Neural progenitor cell (in vitro differentiated cells): ENCODE data around the gene GRIN3B. TPM values are rescaled to one million over a fixed set of nuclear protein-coding genes. Genes with fewer than 3 reads are reported as not detected.

Experiments used
- DNase-seq: peaks from one replicate; pipeline ENCODE4 v3.0.0-alpha.2; 2016; ENCODE audit warnings: low spot score
- H2AFZ ChIP-seq: fragments of 200-600 bp; sonication (generic); replicated peaks from 2 replicates; pipeline ENCODE4 v1.6.1; 2016; ENCODE audit warnings: antibody characterized with exemption
- H3F3A ChIP-seq: fragments of 200-600 bp; sonication (generic); 2 replicates; pipeline ENCODE4 v1.6.1; 2016; ENCODE audit warnings: antibody characterized with exemption, low read depth
- H3K27ac ChIP-seq: fragments of 200-600 bp; sonication (generic); 2 replicates; pipeline ENCODE4 v1.5.1; 2016; ENCODE audit warnings: mild to moderate bottlenecking
- H3K27me3 ChIP-seq: fragments of 200-600 bp; sonication (generic); 2 replicates; pipeline ENCODE4 v1.6.1; 2016; ENCODE audit warnings: mild to moderate bottlenecking, moderate library complexity
- H3K36me3 ChIP-seq: fragments of 200-600 bp; sonication (generic); 2 replicates; pipeline ENCODE4 v1.5.1; 2016
- H3K4me1 ChIP-seq: fragments of 200-600 bp; sonication (generic); 2 replicates; pipeline ENCODE4 v1.6.1; 2016; ENCODE audit warnings: mixed run types
- H3K4me2 ChIP-seq: fragments of 200-600 bp; sonication (generic); 2 replicates; pipeline ENCODE4 v1.6.1; 2016
- H3K4me3 ChIP-seq: fragments of 200-600 bp; sonication (generic); 2 replicates; pipeline ENCODE4 v1.5.1; 2016
- H3K79me2 ChIP-seq: fragments of 200-600 bp; sonication (generic); 2 replicates; pipeline ENCODE4 v1.6.1; 2016; ENCODE audit warnings: low read depth
- H3K9ac ChIP-seq: fragments of 200-600 bp; sonication (generic); 2 replicates; pipeline ENCODE4 v1.6.1; 2016
- H3K9me3 ChIP-seq: fragments of 200-600 bp; sonication (generic); 2 replicates; pipeline ENCODE4 v1.5.1; 2016; ENCODE audit warnings: low read depth
- H4K20me1 ChIP-seq: fragments of 200-600 bp; sonication (generic); 2 replicates; pipeline ENCODE4 v1.6.1; 2016; ENCODE audit warnings: low read depth
- H3K27ac Mint-ChIP-seq: 3 replicates; pipeline ENCODE4 v1.8.0; 2021; ENCODE audit warnings: mixed read lengths
- H3K27me3 Mint-ChIP-seq: 2 replicates; pipeline ENCODE4 v1.8.0; 2022; ENCODE audit warnings: low read depth, mild to moderate bottlenecking, inconsistent platforms, moderate library complexity, mixed read lengths; ENCODE audit not compliant: insufficient read depth
- H3K36me3 Mint-ChIP-seq: 3 replicates; pipeline ENCODE4 v1.8.0; 2021; ENCODE audit warnings: mixed read lengths
- H3K4me1 Mint-ChIP-seq: 3 replicates; pipeline ENCODE4 v1.8.0; 2021; ENCODE audit warnings: mixed read lengths
- H3K4me3 Mint-ChIP-seq: 3 replicates; pipeline ENCODE4 v1.8.0; 2021; ENCODE audit warnings: mild to moderate bottlenecking, moderate library complexity, mixed read lengths
- H3K9me3 Mint-ChIP-seq: 3 replicates; pipeline ENCODE4 v1.8.0; 2020; ENCODE audit warnings: mixed read lengths
- CTCF ChIP-seq: fragments of 200-600 bp; sonication (generic); IDR thresholded peaks from 2 replicates; pipeline ENCODE4 v1.5.1; 2017; ENCODE audit warnings: antibody characterized with exemption, mild to moderate bottlenecking
- EZH2 ChIP-seq: fragments of 200-600 bp; sonication (generic); IDR thresholded peaks from 2 replicates; pipeline ENCODE4 v1.6.1; 2017; ENCODE audit warnings: antibody characterized with exemption, mild to moderate bottlenecking, moderate library complexity
- EZH2phosphoT487 ChIP-seq: fragments of 200-600 bp; sonication (generic); IDR thresholded peaks from 2 replicates; pipeline ENCODE4 v1.6.1; 2017; ENCODE audit warnings: antibody characterized with exemption
- total RNA-seq: library from RNA; depleted of rRNA; stranded (reverse); fragments of >200 nt; gene quantifications from 2 replicates; pipeline ENCODE4 v1.2.3, GENCODE V29; 2015; ENCODE audit warnings: low replicate concordance

The GRIN3B gene
- total RNA-seq, 1 donor from 2014 or later, result 5.9 TPM

- Histone ChIP-seq H3K9ac (no peak overlapping the region), H3K4me2 (no peak overlapping the region), H3K4me1 (peaks cover 9% of the 10 kb centered on the region), H3K27me3 (no peaks in the 10 kb centered on the region), H3K36me3 (no peaks in the 10 kb centered on the region), H3F3A (no peaks in the 10 kb centered on the region), H3K27ac (no peak overlapping the region), H3K79me2 (peaks cover 28% of the 10 kb centered on the region), H2AFZ (no peak overlapping the region), H4K20me1 (peaks cover 30% of the 10 kb centered on the region), H3K4me3 (no peak overlapping the region), H3K9me3 (no peaks in the 10 kb centered on the region)
- DNase-seq, result no peak
- H3K4me3 Mint-ChIP-seq, result no peak overlapping the region
- H3K4me1 Mint-ChIP-seq, result peaks cover 14% of the 10 kb centered on the region
- no peaks in the 10 kb centered on the region for H3K9me3 Mint-ChIP-seq
- TF ChIP-seq CTCF, result no peak
- H3K27me3 Mint-ChIP-seq, result no peaks in the 10 kb centered on the region
- no peak overlapping the region for H3K27ac Mint-ChIP-seq
- H3K36me3 Mint-ChIP-seq, result no peaks in the 10 kb centered on the region
These were observed 11.7 kb downstream of the GRIN3B start for GRCh38 chr19:1011831-1012333.

- no peak for DNase-seq
- Histone ChIP-seq H3K79me2 (peaks cover 32% of the 10 kb centered on the region), H3K36me3 (no peaks in the 10 kb centered on the region), H3F3A (no peaks in the 10 kb centered on the region), H3K4me3 (no peak overlapping the region), H3K27me3 (no peaks in the 10 kb centered on the region), H3K27ac (no peak overlapping the region), H3K4me2 (no peak overlapping the region), H3K9ac (no peak overlapping the region), H3K9me3 (no peaks in the 10 kb centered on the region), H2AFZ (no peak overlapping the region), H3K4me1 (peaks cover 9% of the 10 kb centered on the region), H4K20me1 (peaks cover 35% of the 10 kb centered on the region)
- TF ChIP-seq CTCF (no peak), EZH2 (no peak), EZH2phosphoT487 (no peak)
- Mint-ChIP-seq H3K27ac (no peak overlapping the region), H3K9me3 (no peaks in the 10 kb centered on the region), H3K4me1 (peaks cover 19% of the 10 kb centered on the region), H3K27me3 (no peaks in the 10 kb centered on the region), H3K4me3 (no peak overlapping the region), H3K36me3 (no peaks in the 10 kb centered on the region)
These were observed 12.1 kb downstream of the GRIN3B start for GRCh38 chr19:1012334-1012733.

GRCh38 chr19:1013218-1013617 lies 13.0 kb downstream of the GRIN3B start:
- Histone ChIP-seq H3K36me3 (no peaks in the 10 kb centered on the region), H3K27me3 (no peaks in the 10 kb centered on the region), H3F3A (no peaks in the 10 kb centered on the region), H3K4me3 (no peak overlapping the region), H3K27ac (no peak overlapping the region), H3K4me1 (peaks cover 9% of the 10 kb centered on the region), H4K20me1 (peaks cover 43% of the 10 kb centered on the region), H3K79me2 (peaks cover 41% of the 10 kb centered on the region), H3K9ac (no peak overlapping the region), H3K9me3 (no peaks in the 10 kb centered on the region), H3K4me2 (no peak overlapping the region), H2AFZ (no peak overlapping the region)
- Mint-ChIP-seq H3K4me1 (peaks cover 22% of the 10 kb centered on the region), H3K9me3 (no peaks in the 10 kb centered on the region), H3K4me3 (no peak overlapping the region), H3K27me3 (no peaks in the 10 kb centered on the region), H3K36me3 (no peaks in the 10 kb centered on the region), H3K27ac (no peak overlapping the region)
- TF ChIP-seq EZH2phosphoT487, result no peak
- no peak for TF ChIP-seq EZH2
- no peak for TF ChIP-seq CTCF
- no peak for DNase-seq
